GM12864 (cell line): ENCODE measurements around the gene FSTL4.
A peak's percentile ranks its signal among the peaks of the same experiment; 100 is the strongest.

Source experiments
- DNase-seq: peaks from one replicate; pipeline ENCODE4 v3.0.0-alpha.2; 2011; ENCODE audit warnings: low read depth
- H3K4me3 ChIP-seq: 2 replicates; pipeline ENCODE4 v1.5.1; 2011; ENCODE audit warnings: mild to moderate bottlenecking, low read depth, low read length, control low read depth
- CTCF ChIP-seq: IDR thresholded peaks from 2 replicates; pipeline ENCODE4 v1.5.1; 2011; ENCODE audit warnings: low read depth, mild to moderate bottlenecking, moderate library complexity, low read length, control low read depth, inconsistent platforms; ENCODE audit errors: missing control alignments

FSTL4 gene

GRCh38 chr5:133326361-133326760 lies 286.0 kb downstream of the FSTL4 start:
- H3K4me3 ChIP-seq, result no peak overlapping the region
- TF ChIP-seq CTCF, result no peak
- no peak for DNase-seq

DNA sequence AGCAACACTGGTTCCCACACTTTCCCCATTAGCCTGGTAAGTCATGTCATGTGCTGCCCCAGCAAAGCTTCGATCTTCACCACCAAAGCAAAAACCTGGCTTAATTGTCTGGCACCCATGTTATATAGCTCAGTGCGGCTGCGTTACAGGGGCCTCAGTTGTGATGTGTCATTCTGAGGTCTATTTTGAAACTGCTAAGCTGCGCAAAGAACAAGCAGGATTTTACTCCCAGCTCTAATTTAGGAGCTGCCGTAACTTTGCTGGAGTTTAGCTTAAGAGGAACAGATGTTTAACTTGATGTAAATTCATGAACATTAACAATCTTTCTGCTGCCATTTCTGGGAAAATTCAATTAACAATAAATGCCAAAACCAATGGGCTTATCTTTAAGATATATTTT lies 286.5 kb downstream of the FSTL4 start:
- no peak overlapping the region for H3K4me3 ChIP-seq
- no peak for DNase-seq
- no peak for TF ChIP-seq CTCF

GRCh38 chr5:133324926-133325325 lies 287.4 kb downstream of the FSTL4 start:
- TF ChIP-seq CTCF, result no peak
- DNase-seq, result no peak
- no peak overlapping the region for H3K4me3 ChIP-seq

GRCh38 chr5:133323494-133324457 lies 288.6 kb downstream of the FSTL4 start:
- H3K4me3 ChIP-seq, result no peak overlapping the region
- no peak for DNase-seq
- no peak for TF ChIP-seq CTCF

DNA sequence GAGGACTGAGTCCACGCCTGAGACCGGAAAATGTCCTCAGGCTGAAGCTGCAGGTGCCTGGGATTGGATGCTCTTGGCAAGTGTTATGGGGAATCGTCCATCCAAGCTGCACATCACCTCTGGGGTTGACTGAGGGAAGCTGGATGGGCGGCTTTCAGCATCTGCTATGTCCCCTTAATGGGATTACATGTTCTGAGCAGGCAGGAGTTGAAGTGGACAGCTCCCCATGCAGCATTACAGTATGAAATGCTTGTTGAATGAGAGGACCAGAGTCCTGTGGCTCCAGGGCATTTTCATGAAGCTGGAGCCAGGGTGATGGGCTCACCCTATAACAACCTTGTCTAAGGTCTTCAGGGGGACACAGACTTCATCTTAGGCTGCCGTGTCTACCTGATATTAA lies 289.6 kb downstream of the FSTL4 start:
- H3K4me3 ChIP-seq, result no peak overlapping the region
- no peak for DNase-seq
- no peak for TF ChIP-seq CTCF

DNA sequence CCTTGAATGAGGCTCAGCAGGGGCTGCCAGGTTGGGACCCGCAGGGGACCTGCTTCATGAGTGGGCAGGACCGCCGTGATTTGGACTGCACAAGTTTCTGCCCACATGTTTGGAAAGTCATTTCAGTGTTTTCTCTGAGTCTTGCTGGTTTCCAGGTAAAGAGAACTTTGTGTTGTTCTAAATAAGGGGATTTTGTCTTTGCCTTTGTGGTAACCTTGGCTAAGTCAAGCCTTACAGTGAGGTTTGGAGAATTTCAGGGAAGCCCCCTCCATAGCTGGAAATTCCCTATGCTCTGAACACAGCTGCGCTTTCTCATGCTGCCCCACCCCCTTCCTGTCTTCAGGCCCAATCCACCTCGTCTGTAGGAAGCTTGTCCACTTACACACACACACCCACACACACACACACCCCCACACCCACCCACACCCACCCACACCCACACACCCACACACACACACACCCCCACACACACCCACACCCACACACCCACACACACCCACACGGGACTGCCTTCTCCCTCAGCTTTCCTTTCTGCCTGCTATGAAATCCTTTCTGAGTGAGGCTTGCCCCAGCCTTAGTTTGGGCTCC lies 290.4 kb downstream of the FSTL4 start:
- TF ChIP-seq CTCF, result no peak
- no peak overlapping the region for H3K4me3 ChIP-seq
- peak; percentile 69 for DNase-seq
